ENCODE measurements around the gene MKX. TPM values are rescaled to one million over a fixed set of nuclear protein-coding genes. Genes with fewer than 3 reads are reported as not detected.

Gene MKX
- total RNA-seq, 1 donor from 2014 or later, result 0.31 TPM

GRCh38 chr10:27637601-27638000 lies 108.0 kb downstream of the MKX start:
- peaks cover 8% of the 10 kb centered on the region for H3K9me3 Mint-ChIP-seq (ENCODE audit: low read depth)
- H3K4me1 Mint-ChIP-seq (ENCODE audit: low read depth), result no peaks in the 10 kb centered on the region
- H3K27me3 Mint-ChIP-seq, result peaks cover 3% of the 10 kb centered on the region
- H3K27ac Mint-ChIP-seq, result no peak overlapping the region
- DNase-seq (ENCODE audit: low spot score, unreplicated experiment), result no peak
- TF ChIP-seq, protein P1, sequence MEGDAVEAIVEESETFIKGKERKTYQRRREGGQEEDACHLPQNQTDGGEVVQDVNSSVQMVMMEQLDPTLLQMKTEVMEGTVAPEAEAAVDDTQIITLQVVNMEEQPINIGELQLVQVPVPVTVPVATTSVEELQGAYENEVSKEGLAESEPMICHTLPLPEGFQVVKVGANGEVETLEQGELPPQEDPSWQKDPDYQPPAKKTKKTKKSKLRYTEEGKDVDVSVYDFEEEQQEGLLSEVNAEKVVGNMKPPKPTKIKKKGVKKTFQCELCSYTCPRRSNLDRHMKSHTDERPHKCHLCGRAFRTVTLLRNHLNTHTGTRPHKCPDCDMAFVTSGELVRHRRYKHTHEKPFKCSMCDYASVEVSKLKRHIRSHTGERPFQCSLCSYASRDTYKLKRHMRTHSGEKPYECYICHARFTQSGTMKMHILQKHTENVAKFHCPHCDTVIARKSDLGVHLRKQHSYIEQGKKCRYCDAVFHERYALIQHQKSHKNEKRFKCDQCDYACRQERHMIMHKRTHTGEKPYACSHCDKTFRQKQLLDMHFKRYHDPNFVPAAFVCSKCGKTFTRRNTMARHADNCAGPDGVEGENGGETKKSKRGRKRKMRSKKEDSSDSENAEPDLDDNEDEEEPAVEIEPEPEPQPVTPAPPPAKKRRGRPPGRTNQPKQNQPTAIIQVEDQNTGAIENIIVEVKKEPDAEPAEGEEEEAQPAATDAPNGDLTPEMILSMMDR (IDR thresholded peaks at IDR 0.05; ENCODE audit: unreplicated experiment), result no peak
- H3K4me3 Mint-ChIP-seq (ENCODE audit: low read depth), result no peak overlapping the region
- no peaks in the 10 kb centered on the region for H3K36me3 Mint-ChIP-seq (ENCODE audit: insufficient read depth)

DNA sequence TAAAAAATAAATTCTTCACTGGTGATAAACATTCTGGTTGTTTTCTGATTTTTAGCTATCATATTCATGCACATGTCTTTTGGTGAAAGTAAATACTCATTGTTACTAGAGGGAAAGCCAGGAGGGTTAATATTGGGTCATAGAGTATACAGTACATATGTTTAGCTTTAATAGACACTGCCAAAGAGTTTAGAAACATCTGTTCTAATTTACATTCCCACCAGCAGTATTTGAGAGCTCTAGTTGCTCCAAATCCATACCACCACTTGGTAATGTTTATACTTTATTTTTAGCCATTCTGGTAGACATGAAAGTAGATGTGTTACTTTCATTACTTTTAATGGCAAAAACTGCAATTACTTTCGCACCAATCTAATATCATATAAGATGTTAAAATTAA lies 108.8 kb downstream of the MKX start:
- Mint-ChIP-seq H3K27me3 (peaks cover 3% of the 10 kb centered on the region), H3K4me1 (ENCODE audit: low read depth) (no peaks in the 10 kb centered on the region), H3K36me3 (ENCODE audit: insufficient read depth) (no peaks in the 10 kb centered on the region), H3K9me3 (ENCODE audit: low read depth) (peaks cover 3% of the 10 kb centered on the region), H3K27ac (no peak overlapping the region), H3K4me3 (ENCODE audit: low read depth) (no peak overlapping the region)
- DNase-seq (ENCODE audit: low spot score, unreplicated experiment), result no peak
- TF ChIP-seq, protein P1 (IDR thresholded peaks at IDR 0.05; ENCODE audit: unreplicated experiment), result no peak

DNA sequence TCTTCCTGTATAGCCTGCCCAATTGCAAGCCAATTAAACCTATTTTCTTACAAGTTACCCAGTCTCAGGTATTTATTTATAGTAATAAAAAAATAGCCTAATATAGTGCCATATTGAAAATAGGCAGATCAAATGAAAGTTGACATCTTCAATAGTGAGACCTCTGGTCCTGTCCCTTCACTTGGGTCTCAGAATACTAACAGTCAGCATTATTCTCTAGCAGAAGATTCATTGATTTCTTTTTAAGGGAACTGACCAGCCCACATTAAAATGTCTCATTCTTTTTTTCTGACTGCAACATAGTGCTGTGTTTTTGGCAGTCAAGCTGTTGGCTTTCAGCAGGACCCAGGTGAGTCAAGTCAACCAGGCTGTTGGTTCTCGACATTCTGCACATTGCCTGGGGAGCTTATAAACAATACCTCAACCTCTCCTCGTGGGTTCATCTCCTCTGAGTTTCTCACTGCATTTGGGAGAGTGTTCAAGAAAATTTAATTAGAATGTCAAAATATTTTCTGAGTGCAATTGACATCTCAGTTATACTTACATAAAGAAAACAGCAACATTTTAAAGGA lies 109.8 kb downstream of the MKX start:
- peaks cover 3% of the 10 kb centered on the region for H3K27me3 Mint-ChIP-seq
- peaks cover 3% of the 10 kb centered on the region for H3K9me3 Mint-ChIP-seq (ENCODE audit: low read depth)
- DNase-seq (ENCODE audit: low spot score, unreplicated experiment), result no peak
- no peak overlapping the region for H3K27ac Mint-ChIP-seq
- no peaks in the 10 kb centered on the region for H3K4me1 Mint-ChIP-seq (ENCODE audit: low read depth)
- no peaks in the 10 kb centered on the region for H3K36me3 Mint-ChIP-seq (ENCODE audit: insufficient read depth)
- no peak overlapping the region for H3K4me3 Mint-ChIP-seq (ENCODE audit: low read depth)
- TF ChIP-seq, protein P1 (IDR thresholded peaks at IDR 0.05; ENCODE audit: unreplicated experiment), result no peak

DNA sequence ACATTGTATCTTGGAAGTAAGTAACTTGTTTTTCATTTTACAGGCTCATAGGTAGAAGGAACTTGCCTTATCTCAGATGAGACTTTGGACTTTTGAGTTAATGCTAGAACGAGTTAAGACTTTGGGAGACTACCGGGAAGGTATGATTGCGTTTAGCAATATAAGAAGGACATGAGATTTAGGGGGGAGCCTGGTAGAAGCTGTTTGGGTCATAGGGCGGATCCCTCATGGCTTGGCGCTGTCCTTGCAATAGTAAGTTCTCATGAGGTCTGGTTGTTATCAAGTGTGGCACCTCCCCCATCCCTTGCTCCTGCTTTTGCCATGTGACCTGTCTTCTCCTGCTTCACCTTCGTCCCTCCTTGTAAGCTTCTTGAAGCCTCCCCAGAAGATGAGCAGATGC lies 110.3 kb downstream of the MKX start:
- Mint-ChIP-seq H3K9me3 (ENCODE audit: low read depth) (peaks cover 3% of the 10 kb centered on the region), H3K36me3 (ENCODE audit: insufficient read depth) (no peaks in the 10 kb centered on the region), H3K4me3 (ENCODE audit: low read depth) (no peak overlapping the region), H3K4me1 (ENCODE audit: low read depth) (no peaks in the 10 kb centered on the region), H3K27me3 (peaks cover 3% of the 10 kb centered on the region), H3K27ac (no peak overlapping the region)
- no peak for DNase-seq (ENCODE audit: low spot score, unreplicated experiment)
- TF ChIP-seq, protein P1 (IDR thresholded peaks at IDR 0.05; ENCODE audit: unreplicated experiment), result no peak

GRCh38 chr10:27628621-27629020 lies 117.0 kb downstream of the MKX start:
- DNase-seq (ENCODE audit: low spot score, unreplicated experiment), result no peak
- H3K27me3 Mint-ChIP-seq, result peaks cover 19% of the 10 kb centered on the region
- H3K4me1 Mint-ChIP-seq (ENCODE audit: low read depth), result no peaks in the 10 kb centered on the region
- no peak overlapping the region for H3K4me3 Mint-ChIP-seq (ENCODE audit: low read depth)
- TF ChIP-seq, protein P1 (IDR thresholded peaks at IDR 0.05; ENCODE audit: unreplicated experiment), result no peak
- peaks cover 3% of the 10 kb centered on the region for H3K9me3 Mint-ChIP-seq (ENCODE audit: low read depth)
- H3K27ac Mint-ChIP-seq, result no peak overlapping the region
- H3K36me3 Mint-ChIP-seq (ENCODE audit: insufficient read depth), result no peaks in the 10 kb centered on the region
